Upper lobe of right lung (tissue), 1 donor: Measurements from ENCODE around the gene SH3GLB1. TPM values are rescaled to one million over a fixed set of nuclear protein-coding genes. Genes with fewer than 3 reads are reported as not detected.
A peak's percentile ranks its signal among the peaks of the same experiment; 100 is the strongest.

Source experiments
- ATAC-seq: fragments of 200-7000 bp; cut with Tn5 transposase; one replicate; pipeline ENCODE4 v1.9.1; 2020; ENCODE audit warnings: mild to moderate bottlenecking, moderate library complexity
- DNase-seq: peaks from one replicate; pipeline ENCODE4 v3.0.0-alpha.2; 2020
- H3K27ac ChIP-seq: fragments of 200-600 bp; one replicate; pipeline ENCODE4 v1.8.0; 2022
- H3K27me3 ChIP-seq: fragments of 200-600 bp; one replicate; pipeline ENCODE4 v1.8.0; 2022; ENCODE audit warnings: mild to moderate bottlenecking
- H3K36me3 ChIP-seq: fragments of 200-600 bp; one replicate; pipeline ENCODE4 v1.8.0; 2022
- H3K4me1 ChIP-seq: fragments of 200-600 bp; one replicate; pipeline ENCODE4 v1.8.0; 2022
- H3K4me3 ChIP-seq: fragments of 200-600 bp; one replicate; pipeline ENCODE4 v1.8.0; 2022; ENCODE audit warnings: mild to moderate bottlenecking
- H3K9me3 ChIP-seq: fragments of 200-600 bp; one replicate; pipeline ENCODE4 v1.8.0; 2022
- CTCF ChIP-seq: fragments of 200-600 bp; IDR thresholded peaks from one replicate; pipeline ENCODE4 v1.8.0; 2022; ENCODE audit warnings: antibody characterized with exemption
- intact Hi-C: fragments of 100-400 bp; cut with DNase I; formaldehyde crosslinking; loops from one replicate; pipeline ENCODE4 v1.11.0; 2022
- total RNA-seq: library from RNA; stranded (reverse); fragmentation: NEBNext Ultra II Directional; extraction: Animal tissue kit (Norgen Biotek cat#: 25700); gene quantifications from one replicate; pipeline ENCODE4 v1.2.1, GENCODE V29; 2021
- donor health status: DM: no; HTN: yes; CAD: no; lungs with severe emphysema.

Gene SH3GLB1
- total RNA-seq, 1 donor from 2014 or later: 105 TPM

GRCh38 chr1:86705665-86705985 lies 1.2 kb downstream of the SH3GLB1 start:
- no peak for DNase-seq
- no peak for TF ChIP-seq CTCF
- intact Hi-C loops: no loop called here
- Histone ChIP-seq H3K4me1 (peaks cover 57% of the 10 kb centered on the region), H3K36me3 (no peaks in the 10 kb centered on the region), H3K4me3 (peak overlapping the region; percentile 81), H3K27ac (peak overlapping the region; percentile 99), H3K9me3 (no peaks in the 10 kb centered on the region), H3K27me3 (no peaks in the 10 kb centered on the region)
- ATAC-seq: no peak

GRCh38 chr1:86706018-86706635 lies 1.8 kb downstream of the SH3GLB1 start:
- ATAC-seq: no peak

GRCh38 chr1:86708920-86709319 lies 4.5 kb downstream of the SH3GLB1 start:
- no peaks in the 10 kb centered on the region for H3K27me3 ChIP-seq
- TF ChIP-seq CTCF: no peak
- H3K4me1 ChIP-seq: peaks cover 61% of the 10 kb centered on the region
- DNase-seq: no peak
- intact Hi-C loops: no loop called here
- H3K27ac ChIP-seq: no peak overlapping the region
- no peak overlapping the region for H3K4me3 ChIP-seq
- ATAC-seq: no peak
- no peaks in the 10 kb centered on the region for H3K9me3 ChIP-seq
- H3K36me3 ChIP-seq: no peaks in the 10 kb centered on the region

More at GRCh38 chr1:86706018-86706635, 1.8 kb downstream of the SH3GLB1 start:
- H3K27me3 ChIP-seq: no peaks in the 10 kb centered on the region
- TF ChIP-seq CTCF: no peak
- H3K9me3 ChIP-seq: no peaks in the 10 kb centered on the region
- no peak for DNase-seq
- H3K4me1 ChIP-seq: peaks cover 57% of the 10 kb centered on the region
- peak overlapping the region; percentile 99 for H3K27ac ChIP-seq
- H3K4me3 ChIP-seq: peak overlapping the region; percentile 81
- intact Hi-C loops: no loop called here
- H3K36me3 ChIP-seq: no peaks in the 10 kb centered on the region

- intact Hi-C loops: no loop called here
- H3K27ac ChIP-seq: no peak overlapping the region
- DNase-seq (no peak), ATAC-seq (no peak)
- H3K27me3 ChIP-seq: no peaks in the 10 kb centered on the region
- no peak overlapping the region for H3K4me3 ChIP-seq
- H3K4me1 ChIP-seq: peaks cover 61% of the 10 kb centered on the region
- no peak for TF ChIP-seq CTCF
- peaks cover 20% of the 10 kb centered on the region for H3K36me3 ChIP-seq
- H3K9me3 ChIP-seq: no peaks in the 10 kb centered on the region
Observed at GRCh38 chr1:86712088-86712860, 7.9 kb downstream of the SH3GLB1 start.

- Histone ChIP-seq H3K36me3 (peaks cover 32% of the 10 kb centered on the region), H3K27me3 (no peaks in the 10 kb centered on the region), H3K4me3 (no peak overlapping the region), H3K9me3 (no peaks in the 10 kb centered on the region), H3K27ac (no peak overlapping the region), H3K4me1 (peaks cover 51% of the 10 kb centered on the region)
- DNase-seq: no peak
- intact Hi-C loops: no loop called here
- TF ChIP-seq CTCF: no peak
- no peak for ATAC-seq
Observed at GRCh38 chr1:86713477-86713876, 9.1 kb downstream of the SH3GLB1 start.
